ENCODE data around the gene PSMC4.

Gene PSMC4

GRCh38 chr19:39941151-39941550, 29.8 kb upstream of the PSMC4 start (continued):
- TF ChIP-seq, protein P1, sequence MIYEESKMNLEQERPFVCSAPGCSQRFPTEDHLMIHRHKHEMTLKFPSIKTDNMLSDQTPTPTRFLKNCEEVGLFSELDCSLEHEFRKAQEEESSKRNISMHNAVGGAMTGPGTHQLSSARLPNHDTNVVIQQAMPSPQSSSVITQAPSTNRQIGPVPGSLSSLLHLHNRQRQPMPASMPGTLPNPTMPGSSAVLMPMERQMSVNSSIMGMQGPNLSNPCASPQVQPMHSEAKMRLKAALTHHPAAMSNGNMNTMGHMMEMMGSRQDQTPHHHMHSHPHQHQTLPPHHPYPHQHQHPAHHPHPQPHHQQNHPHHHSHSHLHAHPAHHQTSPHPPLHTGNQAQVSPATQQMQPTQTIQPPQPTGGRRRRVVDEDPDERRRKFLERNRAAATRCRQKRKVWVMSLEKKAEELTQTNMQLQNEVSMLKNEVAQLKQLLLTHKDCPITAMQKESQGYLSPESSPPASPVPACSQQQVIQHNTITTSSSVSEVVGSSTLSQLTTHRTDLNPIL (CRISPR knock-in tag; IDR thresholded peaks at IDR 0.05; ENCODE audit: low read depth) = no peak
- TF ChIP-seq TOX (CRISPR knock-in tag; IDR thresholded peaks at IDR 0.05; ENCODE audit: borderline replicate concordance) (no peak), PPARA (CRISPR knock-in tag; IDR thresholded peaks at IDR 0.05; ENCODE audit: borderline replicate concordance) (no peak), OSR1 (CRISPR knock-in tag; IDR thresholded peaks at IDR 0.05) (no peak), ZNF70 (CRISPR knock-in tag; IDR thresholded peaks at IDR 0.05) (no peak)

- no peak for TF ChIP-seq ZFP30 (CRISPR knock-in tag; IDR thresholded peaks at IDR 0.05)
- no peak for TF ChIP-seq PPARA (CRISPR knock-in tag; IDR thresholded peaks at IDR 0.05; ENCODE audit: borderline replicate concordance)
- no peak for TF ChIP-seq GLIS3 (CRISPR knock-in tag; IDR thresholded peaks at IDR 0.05)
- no peak for TF ChIP-seq TCF4 (CRISPR knock-in tag; IDR thresholded peaks at IDR 0.05; ENCODE audit: borderline replicate concordance)
- no peak for TF ChIP-seq CSDC2 (CRISPR knock-in tag; IDR thresholded peaks at IDR 0.05)
- TF ChIP-seq, protein P2, sequence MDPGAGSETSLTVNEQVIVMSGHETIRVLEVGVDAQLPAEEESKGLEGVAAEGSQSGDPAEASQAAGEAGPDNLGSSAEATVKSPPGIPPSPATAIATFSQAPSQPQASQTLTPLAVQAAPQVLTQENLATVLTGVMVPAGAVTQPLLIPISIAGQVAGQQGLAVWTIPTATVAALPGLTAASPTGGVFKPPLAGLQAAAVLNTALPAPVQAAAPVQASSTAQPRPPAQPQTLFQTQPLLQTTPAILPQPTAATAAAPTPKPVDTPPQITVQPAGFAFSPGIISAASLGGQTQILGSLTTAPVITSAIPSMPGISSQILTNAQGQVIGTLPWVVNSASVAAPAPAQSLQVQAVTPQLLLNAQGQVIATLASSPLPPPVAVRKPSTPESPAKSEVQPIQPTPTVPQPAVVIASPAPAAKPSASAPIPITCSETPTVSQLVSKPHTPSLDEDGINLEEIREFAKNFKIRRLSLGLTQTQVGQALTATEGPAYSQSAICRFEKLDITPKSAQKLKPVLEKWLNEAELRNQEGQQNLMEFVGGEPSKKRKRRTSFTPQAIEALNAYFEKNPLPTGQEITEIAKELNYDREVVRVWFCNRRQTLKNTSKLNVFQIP (CRISPR knock-in tag; IDR thresholded peaks at IDR 0.05; ENCODE audit: borderline replicate concordance, low read depth) = no peak
- TF ChIP-seq, protein P3, sequence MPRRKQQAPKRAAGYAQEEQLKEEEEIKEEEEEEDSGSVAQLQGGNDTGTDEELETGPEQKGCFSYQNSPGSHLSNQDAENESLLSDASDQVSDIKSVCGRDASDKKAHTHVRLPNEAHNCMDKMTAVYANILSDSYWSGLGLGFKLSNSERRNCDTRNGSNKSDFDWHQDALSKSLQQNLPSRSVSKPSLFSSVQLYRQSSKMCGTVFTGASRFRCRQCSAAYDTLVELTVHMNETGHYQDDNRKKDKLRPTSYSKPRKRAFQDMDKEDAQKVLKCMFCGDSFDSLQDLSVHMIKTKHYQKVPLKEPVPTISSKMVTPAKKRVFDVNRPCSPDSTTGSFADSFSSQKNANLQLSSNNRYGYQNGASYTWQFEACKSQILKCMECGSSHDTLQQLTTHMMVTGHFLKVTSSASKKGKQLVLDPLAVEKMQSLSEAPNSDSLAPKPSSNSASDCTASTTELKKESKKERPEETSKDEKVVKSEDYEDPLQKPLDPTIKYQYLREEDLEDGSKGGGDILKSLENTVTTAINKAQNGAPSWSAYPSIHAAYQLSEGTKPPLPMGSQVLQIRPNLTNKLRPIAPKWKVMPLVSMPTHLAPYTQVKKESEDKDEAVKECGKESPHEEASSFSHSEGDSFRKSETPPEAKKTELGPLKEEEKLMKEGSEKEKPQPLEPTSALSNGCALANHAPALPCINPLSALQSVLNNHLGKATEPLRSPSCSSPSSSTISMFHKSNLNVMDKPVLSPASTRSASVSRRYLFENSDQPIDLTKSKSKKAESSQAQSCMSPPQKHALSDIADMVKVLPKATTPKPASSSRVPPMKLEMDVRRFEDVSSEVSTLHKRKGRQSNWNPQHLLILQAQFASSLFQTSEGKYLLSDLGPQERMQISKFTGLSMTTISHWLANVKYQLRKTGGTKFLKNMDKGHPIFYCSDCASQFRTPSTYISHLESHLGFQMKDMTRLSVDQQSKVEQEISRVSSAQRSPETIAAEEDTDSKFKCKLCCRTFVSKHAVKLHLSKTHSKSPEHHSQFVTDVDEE (CRISPR knock-in tag; IDR thresholded peaks at IDR 0.05) = no peak
- TF ChIP-seq, protein P1 (CRISPR knock-in tag; IDR thresholded peaks at IDR 0.05; ENCODE audit: low read depth) = no peak
- ATAC-seq = no peak
Measured at GRCh38 chr19:39941615-39942365, 29.2 kb upstream of the PSMC4 start.

DNA sequence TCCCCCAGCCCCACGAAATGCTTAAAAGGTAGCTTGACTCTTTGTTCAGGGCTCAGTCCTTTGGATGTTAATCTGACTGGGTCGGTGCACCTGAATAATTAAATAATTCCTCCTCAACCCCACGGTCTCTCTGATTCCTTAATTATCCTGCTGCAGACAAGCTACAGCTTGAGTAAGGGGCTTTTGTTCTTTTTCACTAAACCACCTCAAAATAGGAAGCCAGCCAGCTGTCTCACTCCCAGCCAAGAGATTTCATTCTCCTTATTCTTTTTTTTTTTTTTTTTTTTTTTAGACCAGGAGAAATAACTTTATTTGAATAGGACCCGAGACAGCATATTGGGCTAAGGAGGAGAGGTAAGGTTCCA, 28.6 kb upstream of the PSMC4 start:
- ATAC-seq = no peak
- TF ChIP-seq, protein P3 (CRISPR knock-in tag; IDR thresholded peaks at IDR 0.05) = no peak
- TF ChIP-seq, protein P1 (CRISPR knock-in tag; IDR thresholded peaks at IDR 0.05; ENCODE audit: low read depth) = no peak
- TF ChIP-seq ZNF8 (CRISPR knock-in tag; IDR thresholded peaks at IDR 0.05) (no peak), PATZ1 (CRISPR knock-in tag; IDR thresholded peaks at IDR 0.05; ENCODE audit: borderline replicate concordance) (no peak), TOX (CRISPR knock-in tag; IDR thresholded peaks at IDR 0.05; ENCODE audit: borderline replicate concordance) (no peak), ZC3H10 (CRISPR knock-in tag; IDR thresholded peaks at IDR 0.05) (no peak), CSRNP3 (CRISPR knock-in tag; IDR thresholded peaks at IDR 0.05) (no peak), OSR1 (CRISPR knock-in tag; IDR thresholded peaks at IDR 0.05) (no peak), CSDC2 (CRISPR knock-in tag; IDR thresholded peaks at IDR 0.05) (no peak), ZNF70 (CRISPR knock-in tag; IDR thresholded peaks at IDR 0.05) (no peak), ZNF565 (CRISPR knock-in tag; conservative IDR thresholded peaks at IDR 0.05; ENCODE audit: low read depth) (no peak), TCF4 (CRISPR knock-in tag; IDR thresholded peaks at IDR 0.05; ENCODE audit: borderline replicate concordance) (no peak), ISL1 (CRISPR knock-in tag; IDR thresholded peaks at IDR 0.05) (no peak), BACH2 (CRISPR knock-in tag; IDR thresholded peaks at IDR 0.05; ENCODE audit: borderline replicate concordance) (no peak), ARNTL (CRISPR knock-in tag; IDR thresholded peaks at IDR 0.05; ENCODE audit: borderline replicate concordance, low read depth) (no peak)

Data from SK-N-SH treated with all-trans-retinoic acid at 6 μM for 48 hours (cell line).